Activated T-cell treated with anti-CD3 and anti-CD28 coated beads for 48 hours (primary cell): ENCODE measurements around the gene ACAD9.
"Not testable (repeated sequence)": the region's sequence is repeated elsewhere in the genome, so short reads cannot be mapped to it uniquely, and the experiment has no call there.

Source experiments
- DNase-seq: peaks from one replicate; pipeline ENCODE4 v3.0.0-alpha.2; 2020; ENCODE audit warnings: low read depth

Gene ACAD9

DNA sequence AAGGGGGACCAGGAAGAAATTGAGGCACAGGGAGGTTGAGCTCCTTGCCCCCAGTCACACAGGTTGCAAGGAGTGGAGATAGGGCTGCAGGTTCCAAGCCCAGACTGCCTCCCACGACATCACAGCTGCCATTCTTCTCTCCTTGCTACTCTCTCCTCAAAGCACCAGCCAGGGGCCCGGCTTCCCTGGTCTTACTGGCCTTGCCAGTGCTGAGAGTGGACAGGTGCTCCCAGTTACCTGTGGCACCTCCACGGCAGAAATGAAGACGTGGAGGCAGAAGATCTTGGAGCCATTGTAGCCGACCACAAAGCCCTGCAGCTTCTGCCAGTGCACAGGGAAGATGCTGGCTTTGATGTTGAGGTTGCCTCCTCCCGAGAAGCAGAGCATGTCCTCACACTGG, 17.9 kb upstream of the ACAD9 start:
- DNase-seq: no peak

DNA sequence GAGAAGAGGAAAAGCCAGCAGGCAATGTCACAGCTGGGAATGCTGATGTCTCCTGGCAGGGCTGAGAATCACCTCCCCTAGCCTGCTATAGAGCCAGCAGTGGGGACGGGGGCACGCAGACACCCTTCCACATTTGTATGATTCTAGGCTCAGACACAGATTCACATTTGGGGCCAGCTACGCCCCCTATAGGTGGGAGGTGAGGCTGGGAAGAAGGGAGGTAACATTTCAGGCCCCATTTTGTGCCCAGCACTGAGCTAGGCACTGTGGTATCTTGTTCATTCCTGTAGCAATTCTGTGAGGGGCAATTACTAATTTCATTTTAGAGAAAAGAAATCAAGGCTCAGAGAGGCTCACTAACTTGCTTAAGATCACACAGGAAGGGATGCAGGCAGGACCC, 15.9 kb upstream of the ACAD9 start:
- DNase-seq: no peak

DNA sequence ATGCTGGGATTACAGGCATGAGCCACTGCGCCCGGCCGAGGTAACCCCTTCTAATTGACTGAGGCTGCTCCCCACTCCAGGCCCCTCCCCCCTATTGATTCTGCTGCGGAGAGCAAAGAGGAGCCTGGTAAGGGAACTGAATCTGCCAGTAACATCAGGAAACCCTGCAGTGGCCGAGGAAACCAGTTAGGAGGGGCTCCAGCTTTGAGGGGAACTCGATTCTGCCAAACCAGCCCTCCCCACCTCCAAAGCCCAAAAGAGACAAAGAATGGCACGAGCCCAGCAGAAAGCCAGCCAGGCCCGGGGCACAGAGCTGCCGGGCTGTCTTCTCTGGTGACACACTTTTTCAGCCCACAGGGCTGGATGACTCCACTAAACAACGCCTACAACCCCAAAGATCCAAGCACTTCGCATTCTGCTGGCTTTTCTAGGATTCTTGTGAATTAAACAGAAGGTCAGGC, 15.0 kb upstream of the ACAD9 start:
- no peak for DNase-seq

GRCh38 chr3:128864849-128865804, 14.3 kb upstream of the ACAD9 start:
- not testable (repeated sequence) for DNase-seq

DNA sequence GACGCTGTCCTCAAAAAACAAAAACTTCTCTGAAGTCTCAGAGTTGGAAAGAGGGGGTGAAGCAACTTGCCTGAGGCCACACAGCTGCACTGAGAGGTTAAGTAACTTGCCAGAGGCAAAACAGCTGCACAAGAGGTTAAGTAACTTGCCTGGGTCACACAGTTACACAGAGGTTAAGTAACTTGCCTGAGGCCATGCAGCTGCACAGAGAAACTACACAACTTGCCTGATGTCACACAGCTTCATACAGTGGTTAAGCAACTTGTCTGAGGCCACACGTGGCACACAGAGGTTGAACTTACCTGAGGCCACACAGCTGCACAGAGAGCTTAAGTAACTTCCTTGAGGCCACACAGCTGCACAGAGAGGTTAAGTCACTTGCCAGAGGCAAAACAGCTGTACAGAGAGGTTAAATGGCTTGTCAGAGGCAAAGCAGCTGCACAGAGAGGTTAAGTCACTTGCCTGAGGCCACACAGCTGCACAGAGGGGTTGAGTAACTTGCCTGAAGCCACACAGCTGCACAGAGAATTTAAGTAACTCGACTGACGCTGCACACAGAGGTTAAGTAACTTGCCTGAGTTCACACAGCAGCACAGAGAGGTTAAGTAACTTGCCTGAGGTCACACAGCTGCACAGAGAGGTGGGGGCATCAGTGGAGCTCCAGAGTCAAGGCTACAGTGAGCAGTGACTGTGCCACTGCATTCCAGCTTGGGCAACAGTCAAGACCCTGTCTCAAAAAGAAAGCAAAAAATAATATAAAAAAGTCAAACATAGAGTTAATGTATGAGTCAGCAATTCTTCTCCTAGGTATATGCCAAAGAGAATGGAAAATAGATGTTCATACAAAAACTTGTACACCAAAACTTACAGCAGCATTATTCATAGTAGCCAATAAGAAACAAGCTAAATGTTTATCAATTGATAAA, 12.0 kb upstream of the ACAD9 start:
- no peak for DNase-seq

DNA sequence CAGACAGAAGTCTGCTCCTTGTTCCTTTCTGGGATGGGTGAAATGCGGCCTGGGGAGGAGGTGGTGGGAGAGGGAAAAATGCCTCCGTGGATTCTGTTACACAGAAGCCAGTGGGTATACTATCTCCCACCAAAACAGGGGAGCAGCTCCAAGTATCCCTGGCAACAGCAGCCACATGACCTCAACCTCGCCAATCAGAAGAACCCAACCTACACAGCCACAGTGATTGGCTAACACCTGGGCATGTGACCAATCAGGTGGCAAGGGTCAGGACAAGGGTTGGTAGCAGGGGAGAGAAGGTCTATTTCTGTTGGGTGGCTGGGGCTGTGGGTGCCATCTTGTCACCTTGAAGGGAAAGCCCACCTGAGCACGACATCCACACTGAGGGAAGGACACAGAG, 9.1 kb upstream of the ACAD9 start:
- DNase-seq: no peak

DNA sequence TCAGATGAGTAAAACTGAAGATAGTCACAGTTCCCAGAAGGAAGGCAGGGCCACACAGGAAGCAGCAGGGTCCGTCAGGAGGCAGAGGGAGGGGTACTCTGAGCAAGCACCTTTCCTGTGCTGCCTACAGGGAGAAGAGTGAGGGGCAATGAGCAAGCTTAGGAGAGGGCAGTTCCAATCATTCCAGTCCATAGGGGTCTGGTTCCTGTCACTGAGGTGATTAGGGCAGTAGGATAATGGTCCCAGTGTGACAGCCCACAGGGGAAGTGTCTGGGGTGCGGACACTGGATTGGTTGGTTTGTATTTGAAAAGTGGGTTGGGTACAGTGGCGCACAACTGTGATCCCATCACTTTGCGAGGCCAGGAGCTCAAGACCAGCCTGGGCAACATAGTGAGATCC, 7.1 kb upstream of the ACAD9 start:
- DNase-seq: no peak

- DNase-seq: no peak
Observed at GRCh38 chr3:128872744-128873143, 6.7 kb upstream of the ACAD9 start.

DNA sequence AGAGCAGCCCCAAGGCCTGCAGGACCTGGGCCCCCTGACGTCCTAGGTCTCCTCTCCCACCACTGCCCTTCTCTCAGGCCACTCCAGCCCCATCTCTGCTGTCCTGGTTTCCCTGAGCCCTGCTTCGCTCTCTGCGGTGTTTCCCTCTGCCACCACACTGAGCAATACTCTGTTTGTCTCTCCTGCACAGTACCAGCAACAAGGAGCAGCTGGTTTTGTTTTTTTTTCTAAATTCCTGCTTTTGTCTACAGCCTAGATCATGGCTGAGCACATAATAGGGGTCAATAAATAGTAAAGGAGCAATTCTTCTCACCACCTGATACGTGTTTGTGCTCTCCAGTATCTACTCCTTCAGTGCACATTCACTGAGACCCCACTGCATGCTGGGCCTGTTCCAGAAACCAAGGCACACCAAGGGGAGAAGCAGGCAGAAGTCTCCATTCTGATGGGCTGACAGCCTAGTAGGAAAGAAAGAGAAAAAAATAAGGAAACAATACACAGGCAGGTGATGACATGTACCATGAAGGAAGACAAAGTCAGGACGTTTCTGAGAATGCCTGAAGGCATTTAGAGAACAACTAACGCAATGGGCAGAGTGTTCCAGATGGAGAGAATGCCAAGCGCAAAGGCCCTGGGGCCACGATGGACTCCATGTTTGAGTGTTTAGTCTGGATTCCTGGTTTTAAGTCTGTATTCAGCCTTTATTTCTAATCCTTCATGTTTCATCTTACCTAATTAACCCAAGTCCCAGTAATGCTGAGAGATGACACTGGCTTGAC, 6.0 kb upstream of the ACAD9 start:
- DNase-seq: no peak

- no peak for DNase-seq
Observed at GRCh38 chr3:128874481-128875180, 4.8 kb upstream of the ACAD9 start.

DNA sequence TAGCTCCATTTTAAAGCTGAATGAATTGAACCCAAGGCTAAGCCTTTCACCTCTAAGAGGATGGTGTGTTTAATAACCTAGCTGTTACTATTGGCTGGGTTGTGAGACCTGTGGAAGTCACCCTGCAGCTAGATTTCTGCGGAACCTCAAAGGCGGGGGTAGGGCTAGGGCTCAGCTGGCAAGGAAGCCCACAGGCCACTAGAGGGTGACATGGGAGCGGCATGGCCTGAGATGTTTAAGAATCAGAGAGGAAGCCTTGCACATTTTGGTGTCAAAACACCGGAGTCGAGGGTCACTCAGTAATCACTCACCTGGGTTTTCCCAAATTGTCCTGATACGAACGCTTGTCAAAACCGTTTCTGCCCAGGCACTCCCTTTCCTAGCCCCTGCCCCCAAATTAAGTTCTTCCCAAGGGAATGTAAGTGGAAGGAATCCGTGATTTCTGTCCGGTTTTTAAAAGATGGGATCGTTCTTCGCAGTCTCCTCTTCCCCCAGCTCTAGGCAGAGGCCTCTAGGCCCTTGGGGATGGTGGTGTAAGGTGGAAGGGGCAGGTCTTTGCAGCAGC, 3.8 kb upstream of the ACAD9 start:
- peak; percentile 57 for DNase-seq

GRCh38 chr3:128878011-128878457, 1.4 kb upstream of the ACAD9 start:
- DNase-seq: no peak

DNA sequence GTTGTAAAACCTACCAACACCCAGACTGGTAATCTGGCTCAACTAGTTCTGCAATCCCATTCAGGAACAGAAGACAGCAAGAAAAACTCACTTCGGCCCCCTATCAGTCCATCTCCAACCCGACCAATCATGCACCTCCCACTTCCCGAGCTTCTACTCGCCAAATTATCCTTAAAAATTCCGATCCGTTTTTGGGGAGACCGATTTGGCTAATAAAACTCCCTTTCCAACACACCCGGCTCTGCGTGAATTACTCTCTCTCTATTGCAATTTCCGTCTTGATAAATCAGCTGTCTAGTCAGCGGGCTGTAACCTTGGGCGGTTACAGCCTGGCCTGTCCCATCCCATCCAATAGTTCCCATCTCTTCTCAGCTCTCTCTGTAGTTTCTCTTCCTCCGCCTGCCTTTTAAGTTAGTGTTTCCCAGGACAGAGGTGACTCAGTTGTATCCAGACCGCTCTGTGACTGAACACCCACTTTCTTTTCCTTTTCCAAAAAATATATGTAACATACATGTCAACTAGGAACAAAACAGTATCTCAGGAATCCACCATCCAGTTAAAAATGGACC, 780 bp upstream of the ACAD9 start:
- no peak for DNase-seq

DNA sequence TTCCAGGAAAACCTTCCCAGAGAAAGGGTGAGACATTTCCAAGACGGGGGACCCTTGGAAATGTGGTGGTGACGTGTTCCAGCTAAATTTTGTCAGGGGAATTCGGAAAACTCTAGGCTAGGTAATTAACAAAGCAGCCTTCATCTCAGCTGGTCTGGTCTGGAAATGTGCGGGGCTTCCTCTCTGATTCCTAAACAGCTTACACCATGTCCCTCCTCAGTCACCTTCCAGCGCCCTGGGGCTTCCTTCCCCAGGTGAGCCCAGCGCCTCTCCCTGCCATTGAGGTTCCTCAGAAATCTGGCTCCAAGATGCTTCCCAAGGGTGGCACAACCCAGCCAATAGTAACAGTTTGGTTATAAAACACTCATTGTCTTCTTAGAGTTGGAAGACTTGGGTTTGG, 571 bp downstream of the ACAD9 start:
- no peak for DNase-seq

DNA sequence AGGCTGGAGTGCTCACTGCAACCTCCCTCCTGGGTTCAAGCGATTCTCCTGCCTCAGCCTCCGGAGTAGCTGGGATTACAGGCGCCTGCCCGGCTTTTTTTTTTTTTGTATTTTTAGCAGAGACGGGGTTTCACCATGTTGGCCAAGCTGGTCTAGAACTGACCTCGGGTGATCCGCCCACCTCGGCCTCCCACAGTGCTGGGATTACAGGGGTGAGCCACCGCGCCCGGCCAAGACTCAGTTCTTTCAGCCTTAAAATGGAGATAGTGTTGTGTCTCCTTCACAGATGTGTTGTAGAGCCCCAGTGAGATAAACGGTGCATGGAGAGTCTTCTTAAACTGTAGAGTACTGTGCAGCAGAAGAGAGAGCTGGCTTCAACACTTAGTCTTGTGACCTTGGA, 1.0 kb downstream of the ACAD9 start:
- not testable (repeated sequence) for DNase-seq

GRCh38 chr3:128881576-128881975, 2.2 kb downstream of the ACAD9 start:
- DNase-seq: no peak

DNA sequence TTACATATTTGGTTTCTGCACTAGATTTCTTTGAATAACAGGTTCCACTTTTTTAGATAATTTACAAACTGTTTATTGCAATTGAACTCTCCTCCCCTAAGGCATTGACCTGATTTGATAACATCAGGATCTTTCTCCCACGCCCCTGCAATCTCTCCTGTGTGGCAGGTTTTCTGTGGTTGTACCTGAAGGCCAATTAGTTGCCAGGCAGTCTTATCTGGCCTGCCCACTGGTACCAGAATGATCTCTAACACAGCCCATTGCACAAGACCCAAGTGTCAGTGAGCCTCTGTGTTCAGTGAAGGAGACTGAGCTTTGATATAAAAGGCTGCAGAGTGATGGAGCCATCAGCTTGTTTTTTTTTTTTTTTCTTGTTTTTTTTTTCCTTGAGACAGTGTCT, 3.3 kb downstream of the ACAD9 start:
- DNase-seq: no peak

- DNase-seq: no peak
Observed at GRCh38 chr3:128884992-128885391, 5.6 kb downstream of the ACAD9 start.

GRCh38 chr3:128889139-128889894, 9.9 kb downstream of the ACAD9 start:
- DNase-seq: no peak
